HG02840 (cell line): ENCODE measurements around the gene ARL10.

ENCODE experiments used
- ATAC-seq: cut with Tn5 transposase; IDR thresholded peaks from one replicate; pipeline ENCODE4 v1.9.1; 2021; ENCODE audit warnings: mild to moderate bottlenecking, moderate library complexity, moderate number of reproducible peaks; ENCODE audit not compliant: unreplicated experiment, low FRiP score

The ARL10 gene

DNA sequence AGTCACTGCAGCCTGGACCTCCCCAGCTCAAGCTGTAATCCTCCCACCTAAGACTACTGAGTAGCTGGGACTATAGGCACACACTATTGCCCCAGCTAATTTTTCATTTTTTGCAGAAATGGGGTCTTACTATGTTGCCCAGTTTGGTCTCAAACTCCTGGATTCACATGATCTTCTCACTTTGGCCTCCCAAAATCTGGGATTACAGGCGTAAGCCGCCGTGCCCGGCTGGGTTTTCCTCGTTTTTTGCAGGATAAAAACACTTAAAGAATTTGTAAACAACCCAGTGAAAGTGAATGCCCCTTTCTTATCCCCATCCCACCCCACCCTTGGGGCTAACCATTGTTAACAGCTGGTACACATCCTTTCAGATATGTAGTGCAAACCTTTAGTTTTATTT lies 43.3 kb downstream of the ARL10 start:
- no peak for ATAC-seq

GRCh38 chr5:176409765-176410164 lies 44.5 kb downstream of the ARL10 start:
- ATAC-seq: no peak

DNA sequence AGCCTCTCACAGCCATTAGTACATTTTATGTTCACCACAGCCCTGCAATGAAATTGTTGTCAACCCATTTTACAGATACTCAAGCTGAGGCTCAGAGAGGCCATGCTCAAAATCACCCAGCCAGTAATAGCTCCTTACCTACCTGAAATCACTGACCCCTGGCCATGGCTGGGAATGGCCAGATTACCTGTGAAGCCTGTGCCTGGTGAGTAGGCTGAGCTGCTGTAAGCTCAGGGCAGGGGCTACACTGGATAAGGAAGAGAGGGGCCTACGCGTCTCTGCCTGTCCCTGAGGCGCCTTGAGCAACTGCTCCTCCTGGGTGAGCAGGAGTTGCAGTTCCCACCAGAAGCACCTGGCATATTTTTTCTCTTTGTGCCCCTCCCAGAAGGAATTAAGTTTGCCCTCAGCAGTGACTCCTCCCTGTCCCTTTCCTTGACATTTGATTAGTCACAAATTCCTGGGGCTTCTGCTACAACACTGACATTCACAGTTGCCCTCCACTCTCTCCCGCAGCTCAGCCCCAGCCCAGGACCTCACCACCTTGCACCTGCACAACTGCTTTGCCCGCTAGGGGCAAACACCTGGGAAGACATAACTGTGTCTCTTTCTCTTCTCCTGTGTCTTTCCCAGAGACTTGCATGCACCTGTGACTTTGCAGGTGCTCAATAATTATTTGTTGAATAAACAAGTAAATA lies 45.3 kb downstream of the ARL10 start:
- ATAC-seq: no peak

- no peak for ATAC-seq
Measured at GRCh38 chr5:176412517-176413254, 47.4 kb downstream of the ARL10 start.

DNA sequence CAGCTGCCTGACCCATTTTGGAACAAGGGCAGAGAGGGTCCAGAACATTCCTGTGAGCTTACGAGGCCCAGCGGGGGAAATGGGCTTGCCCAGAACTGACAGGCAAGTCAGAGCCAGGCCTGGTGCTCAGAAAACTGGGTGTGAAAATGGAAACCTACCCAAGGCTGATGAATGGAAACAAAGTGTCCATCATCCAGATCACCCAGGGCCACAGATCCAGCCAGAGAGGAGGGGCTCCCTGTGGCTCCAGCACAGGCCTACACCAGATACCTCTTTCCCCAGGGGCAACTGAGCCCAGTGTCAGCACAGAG lies 47.9 kb downstream of the ARL10 start:
- ATAC-seq: no peak

DNA sequence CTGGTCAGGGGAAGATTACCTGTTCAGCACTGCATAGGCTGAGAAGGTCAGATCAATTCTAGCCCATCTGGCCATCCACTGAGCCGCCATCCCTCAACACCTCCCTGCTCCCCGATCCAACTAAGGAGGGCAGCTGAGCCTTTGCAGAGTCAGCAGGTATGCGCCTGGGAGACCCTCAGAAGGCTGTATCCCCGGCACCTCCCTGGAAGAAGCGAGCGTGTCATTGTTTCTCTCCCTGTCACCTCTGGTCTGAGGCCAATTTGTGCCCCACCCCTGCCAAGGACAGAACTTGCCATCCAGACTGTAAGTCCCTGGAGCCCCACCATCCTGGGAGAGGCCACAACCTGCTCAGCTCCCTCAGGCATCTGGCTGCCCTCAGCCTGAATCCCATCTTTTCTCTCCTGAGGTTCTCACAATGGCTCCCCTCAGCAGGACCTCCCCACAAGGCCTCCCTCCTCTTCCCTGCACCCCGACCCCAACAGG lies 48.5 kb downstream of the ARL10 start:
- no peak for ATAC-seq

GRCh38 chr5:176414704-176415103 lies 49.4 kb downstream of the ARL10 start:
- no peak for ATAC-seq

DNA sequence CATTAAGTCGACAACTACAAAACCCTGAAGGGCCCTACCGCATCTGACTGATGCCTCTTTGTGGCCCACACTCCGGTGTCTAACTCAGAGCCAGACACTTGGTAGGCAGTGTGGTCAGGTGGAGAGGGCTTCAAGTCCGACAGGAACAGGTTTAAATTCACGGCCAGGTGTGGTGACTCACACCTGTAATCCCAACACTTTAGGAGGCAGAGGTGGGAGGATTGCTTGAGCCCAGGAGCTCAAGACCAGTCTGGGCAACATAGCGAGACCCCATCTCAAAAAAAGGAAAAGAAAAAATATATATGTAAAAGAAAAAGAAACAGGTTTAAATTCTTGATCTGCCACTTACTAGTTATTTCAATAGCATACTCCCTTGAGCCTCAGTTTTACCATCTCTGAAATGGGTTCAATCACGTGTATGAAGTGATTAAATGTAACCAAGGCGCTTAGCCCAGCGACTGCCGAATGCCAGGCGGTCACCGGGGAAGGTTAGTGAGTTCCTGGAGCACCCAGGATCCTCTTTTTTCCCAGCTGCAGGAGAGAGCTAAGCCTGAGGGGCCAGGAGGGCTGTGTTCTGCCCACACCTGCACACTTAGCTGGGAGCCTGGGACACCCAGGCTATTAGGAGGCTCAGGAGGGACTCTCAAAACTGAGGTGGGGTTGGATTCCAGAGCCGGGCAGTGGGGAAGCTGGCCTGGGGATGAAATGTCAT lies 50.1 kb downstream of the ARL10 start:
- no peak for ATAC-seq

GRCh38 chr5:176415952-176416924 lies 51.0 kb downstream of the ARL10 start, which contains the start of gene CLTB:
TSS of gene CLTB (minus strand) at chr5:176416539. CDS start at chr5:176416363, 176 bp downstream.
- peak; percentile 89 for ATAC-seq

GRCh38 chr5:176416965-176417364 lies 51.7 kb downstream of the ARL10 start:
- ATAC-seq: no peak

DNA sequence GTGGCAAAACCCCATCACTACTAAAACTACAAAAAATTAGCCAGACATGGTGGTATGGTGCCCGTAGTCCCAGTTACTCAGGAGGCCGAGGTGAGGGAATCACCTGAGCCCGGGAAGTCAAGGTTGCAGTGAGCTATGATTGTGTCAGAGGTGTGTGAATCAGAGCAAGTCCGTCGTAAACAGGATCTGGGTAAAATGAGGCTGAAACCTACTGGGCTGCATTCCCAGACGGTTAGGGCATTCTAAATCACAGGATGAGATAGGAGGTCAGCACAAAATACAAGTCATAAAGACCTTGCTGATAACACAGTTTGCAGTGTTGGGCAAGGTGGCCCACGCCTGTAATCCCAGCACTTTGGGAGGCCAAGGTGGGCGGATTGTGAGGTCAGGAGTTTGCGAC lies 53.0 kb downstream of the ARL10 start:
- no peak for ATAC-seq

GRCh38 chr5:176420086-176420485 lies 54.8 kb downstream of the ARL10 start:
- no peak for ATAC-seq

- ATAC-seq: no peak
Measured at GRCh38 chr5:176420972-176421544, 55.8 kb downstream of the ARL10 start.

- no peak for ATAC-seq
Measured at GRCh38 chr5:176424181-176424580, 58.9 kb downstream of the ARL10 start.

- no peak for ATAC-seq
Measured at GRCh38 chr5:176425138-176425537, 59.9 kb downstream of the ARL10 start.

DNA sequence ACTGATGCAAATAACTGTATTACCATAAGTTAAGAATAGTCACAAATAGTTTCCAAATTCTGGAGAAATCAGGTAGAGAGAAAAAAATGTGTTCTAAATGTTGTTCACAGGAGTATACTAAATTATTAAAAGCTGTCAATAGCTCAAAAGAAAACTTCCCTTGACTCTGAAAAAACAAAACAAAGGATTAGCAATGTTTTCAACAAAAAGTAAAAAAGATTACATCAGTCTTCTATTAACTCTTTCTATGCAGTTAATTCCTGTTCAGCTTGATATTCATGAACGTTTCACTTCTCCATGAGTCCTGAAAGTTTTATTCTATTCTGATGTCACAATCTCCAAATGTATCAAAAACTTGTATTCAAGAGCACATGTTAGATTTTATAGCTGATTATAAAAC lies 60.5 kb downstream of the ARL10 start:
- no peak for ATAC-seq

GRCh38 chr5:176426876-176427275 lies 61.6 kb downstream of the ARL10 start:
- no peak for ATAC-seq

- no peak for ATAC-seq
Measured at GRCh38 chr5:176427971-176428370, 62.7 kb downstream of the ARL10 start.

GRCh38 chr5:176429972-176430371 lies 64.7 kb downstream of the ARL10 start:
- no peak for ATAC-seq
